ENCODE measurements around the gene DTD1. TPM values are rescaled to one million over a fixed set of nuclear protein-coding genes. Genes with fewer than 3 reads are reported as not detected.

Gene DTD1
- total RNA-seq, 1 donor from 2014 or later: 68.2 TPM

- no peak overlapping the region for H3K27ac Mint-ChIP-seq (ENCODE audit: unreplicated experiment)
Observed at GRCh38 chr20:18635380-18635779, 47.5 kb downstream of the DTD1 start.

GRCh38 chr20:18637224-18637623 lies 49.4 kb downstream of the DTD1 start:
- H3K9me3 Mint-ChIP-seq: no peaks in the 10 kb centered on the region
- no peak for DNase-seq (ENCODE audit: low read depth, low spot score)
- TF ChIP-seq, protein P1, sequence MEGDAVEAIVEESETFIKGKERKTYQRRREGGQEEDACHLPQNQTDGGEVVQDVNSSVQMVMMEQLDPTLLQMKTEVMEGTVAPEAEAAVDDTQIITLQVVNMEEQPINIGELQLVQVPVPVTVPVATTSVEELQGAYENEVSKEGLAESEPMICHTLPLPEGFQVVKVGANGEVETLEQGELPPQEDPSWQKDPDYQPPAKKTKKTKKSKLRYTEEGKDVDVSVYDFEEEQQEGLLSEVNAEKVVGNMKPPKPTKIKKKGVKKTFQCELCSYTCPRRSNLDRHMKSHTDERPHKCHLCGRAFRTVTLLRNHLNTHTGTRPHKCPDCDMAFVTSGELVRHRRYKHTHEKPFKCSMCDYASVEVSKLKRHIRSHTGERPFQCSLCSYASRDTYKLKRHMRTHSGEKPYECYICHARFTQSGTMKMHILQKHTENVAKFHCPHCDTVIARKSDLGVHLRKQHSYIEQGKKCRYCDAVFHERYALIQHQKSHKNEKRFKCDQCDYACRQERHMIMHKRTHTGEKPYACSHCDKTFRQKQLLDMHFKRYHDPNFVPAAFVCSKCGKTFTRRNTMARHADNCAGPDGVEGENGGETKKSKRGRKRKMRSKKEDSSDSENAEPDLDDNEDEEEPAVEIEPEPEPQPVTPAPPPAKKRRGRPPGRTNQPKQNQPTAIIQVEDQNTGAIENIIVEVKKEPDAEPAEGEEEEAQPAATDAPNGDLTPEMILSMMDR (conservative IDR thresholded peaks at IDR 0.05): no peak
- H3K27ac Mint-ChIP-seq (ENCODE audit: unreplicated experiment): no peak overlapping the region
- no peak overlapping the region for H3K4me3 Mint-ChIP-seq
- peaks cover 19% of the 10 kb centered on the region for H3K4me1 Mint-ChIP-seq
- H3K36me3 Mint-ChIP-seq (ENCODE audit: low read depth): peaks cover 9% of the 10 kb centered on the region
- H3K27me3 Mint-ChIP-seq (ENCODE audit: low read depth): no peaks in the 10 kb centered on the region

More at GRCh38 chr20:18635380-18635779, 47.5 kb downstream of the DTD1 start:
- no peaks in the 10 kb centered on the region for H3K9me3 Mint-ChIP-seq
- TF ChIP-seq, protein P1 (conservative IDR thresholded peaks at IDR 0.05): no peak
- no peaks in the 10 kb centered on the region for H3K27me3 Mint-ChIP-seq (ENCODE audit: low read depth)
- no peak overlapping the region for H3K4me3 Mint-ChIP-seq
- no peak for DNase-seq (ENCODE audit: low read depth, low spot score)
- H3K4me1 Mint-ChIP-seq: peaks cover 19% of the 10 kb centered on the region
- H3K36me3 Mint-ChIP-seq (ENCODE audit: low read depth): peaks cover 9% of the 10 kb centered on the region

GRCh38 chr20:18638768-18639167 lies 50.9 kb downstream of the DTD1 start:
- H3K27me3 Mint-ChIP-seq (ENCODE audit: low read depth): no peaks in the 10 kb centered on the region
- TF ChIP-seq, protein P1 (conservative IDR thresholded peaks at IDR 0.05): no peak
- peaks cover 9% of the 10 kb centered on the region for H3K36me3 Mint-ChIP-seq (ENCODE audit: low read depth)
- no peak overlapping the region for H3K4me3 Mint-ChIP-seq
- no peak overlapping the region for H3K27ac Mint-ChIP-seq (ENCODE audit: unreplicated experiment)
- peaks cover 7% of the 10 kb centered on the region for H3K4me1 Mint-ChIP-seq
- DNase-seq (ENCODE audit: low read depth, low spot score): no peak
- H3K9me3 Mint-ChIP-seq: no peaks in the 10 kb centered on the region

GRCh38 chr20:18639501-18639979 lies 51.7 kb downstream of the DTD1 start:
- peaks cover 9% of the 10 kb centered on the region for H3K36me3 Mint-ChIP-seq (ENCODE audit: low read depth)
- no peaks in the 10 kb centered on the region for H3K27me3 Mint-ChIP-seq (ENCODE audit: low read depth)
- TF ChIP-seq, protein P1 (conservative IDR thresholded peaks at IDR 0.05): no peak
- H3K9me3 Mint-ChIP-seq: no peaks in the 10 kb centered on the region
- DNase-seq (ENCODE audit: low read depth, low spot score): no peak
- H3K27ac Mint-ChIP-seq (ENCODE audit: unreplicated experiment): no peak overlapping the region
- H3K4me3 Mint-ChIP-seq: no peak overlapping the region
- H3K4me1 Mint-ChIP-seq: peaks cover 7% of the 10 kb centered on the region

DNA sequence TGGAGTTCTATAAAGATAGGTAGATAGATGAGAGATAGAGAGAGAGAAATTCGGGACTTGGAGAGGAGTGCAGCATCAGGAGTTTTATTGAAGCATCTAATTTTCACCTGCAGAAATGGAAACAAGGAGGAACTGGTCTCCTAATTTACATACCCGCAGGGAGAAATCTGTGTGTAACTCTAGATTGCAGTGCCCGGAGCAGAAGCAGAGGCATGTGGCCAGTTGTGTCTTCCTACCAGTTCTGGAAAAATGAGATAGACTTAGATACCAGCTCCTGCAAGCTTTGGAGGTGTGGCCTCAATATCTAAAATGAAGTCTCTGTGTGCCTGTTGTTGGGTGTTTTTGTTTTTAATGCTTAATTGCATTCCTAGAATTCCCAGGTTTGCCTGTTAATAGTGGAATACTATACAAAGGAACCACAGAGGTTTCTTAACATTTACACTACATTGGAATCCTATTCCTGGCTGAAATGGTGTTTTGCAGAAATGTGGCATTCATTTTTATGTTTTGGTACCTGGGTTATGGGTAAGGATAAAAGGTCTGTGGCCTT lies 57.4 kb downstream of the DTD1 start:
- H3K4me1 Mint-ChIP-seq: peaks cover 7% of the 10 kb centered on the region
- TF ChIP-seq, protein P1 (conservative IDR thresholded peaks at IDR 0.05): no peak
- H3K27ac Mint-ChIP-seq (ENCODE audit: unreplicated experiment): no peak overlapping the region
- no peaks in the 10 kb centered on the region for H3K36me3 Mint-ChIP-seq (ENCODE audit: low read depth)
- no peaks in the 10 kb centered on the region for H3K9me3 Mint-ChIP-seq
- no peaks in the 10 kb centered on the region for H3K27me3 Mint-ChIP-seq (ENCODE audit: low read depth)
- no peak for DNase-seq (ENCODE audit: low read depth, low spot score)
- no peak overlapping the region for H3K4me3 Mint-ChIP-seq

Data from neural crest cell (in vitro differentiated cells).